Activated CD8-positive, alpha-beta memory T cell treated with anti-CD3 and anti-CD28 coated beads for 36 hours (primary cell): Measurements from ENCODE around the gene DOC2A. TPM values are rescaled to one million over a fixed set of nuclear protein-coding genes. Genes with fewer than 3 reads are reported as not detected.

Experiments used
- CTCF ChIA-PET: fragments of 350-600 bp; sonication (Branson Sonifier 250); formaldehyde crosslinking; loops from one replicate; lab custom pipeline; 2021; ENCODE audit warnings: antibody characterized with exemption; lab: Charles Lee
- POLR2A ChIA-PET: fragments of 350-600 bp; sonication (Branson Sonifier 250); formaldehyde crosslinking; loops from one replicate; lab custom pipeline; 2021; ENCODE audit warnings: antibody characterized with exemption; lab: Charles Lee
- total RNA-seq, 2 experiments: library from RNA; stranded (reverse); gene quantifications; one replicate each; pipeline ENCODE4 v1.2.3, GENCODE V29; 2021

DOC2A gene
- total RNA-seq, 2 experiments from 2014 or later = 0.70 to 0.84 TPM

DNA sequence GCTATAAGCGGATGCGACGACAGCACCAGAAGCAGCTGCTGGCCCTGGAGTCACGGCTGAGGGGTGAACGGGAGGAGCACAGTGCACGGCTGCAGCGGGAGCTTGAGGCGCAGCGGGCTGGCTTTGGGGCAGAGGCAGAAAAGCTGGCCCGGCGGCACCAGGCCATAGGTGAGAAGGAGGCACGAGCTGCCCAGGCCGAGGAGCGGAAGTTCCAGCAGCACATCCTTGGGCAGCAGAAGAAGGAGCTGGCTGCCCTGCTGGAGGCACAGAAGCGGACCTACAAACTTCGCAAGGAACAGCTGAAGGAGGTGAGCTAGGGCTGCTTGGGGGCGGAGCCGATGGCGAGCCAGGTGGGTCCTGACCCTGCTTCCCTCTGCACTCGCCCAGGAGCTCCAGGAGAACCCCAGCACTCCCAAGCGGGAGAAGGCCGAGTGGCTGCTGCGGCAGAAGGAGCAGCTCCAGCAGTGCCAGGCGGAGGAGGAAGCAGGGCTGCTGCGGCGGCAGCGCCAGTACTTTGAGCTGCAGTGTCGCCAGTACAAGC is 25.5 kb downstream of the DOC2A start:
- ChIA-PET POLR2A (interaction anchor here (1.0 kb wide), 1 partner anchor 8 kb away, joined by 3 read pairs; no protein-coding TSS in a partner anchor), CTCF (no interaction called here)

DNA sequence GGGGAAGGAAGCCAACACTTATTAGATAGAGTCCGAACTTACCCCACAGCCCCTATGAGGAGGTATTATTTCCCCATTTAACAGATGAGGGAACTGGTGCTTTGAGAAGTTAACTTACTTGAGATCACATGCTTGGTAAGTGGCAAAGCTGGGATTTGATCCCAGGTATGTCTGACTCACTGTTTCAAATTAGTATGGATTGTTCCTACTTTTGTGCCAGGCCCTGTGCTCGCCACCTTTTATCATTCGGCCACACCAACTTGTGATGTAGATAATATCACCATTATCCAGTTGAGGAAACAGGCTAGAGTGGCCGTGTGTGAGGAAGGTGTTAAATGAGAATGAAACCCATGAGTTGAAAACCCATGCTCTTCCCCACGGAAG is 26.1 kb downstream of the DOC2A start:
- POLR2A ChIA-PET = no interaction called here
- CTCF ChIA-PET = no interaction called here

DNA sequence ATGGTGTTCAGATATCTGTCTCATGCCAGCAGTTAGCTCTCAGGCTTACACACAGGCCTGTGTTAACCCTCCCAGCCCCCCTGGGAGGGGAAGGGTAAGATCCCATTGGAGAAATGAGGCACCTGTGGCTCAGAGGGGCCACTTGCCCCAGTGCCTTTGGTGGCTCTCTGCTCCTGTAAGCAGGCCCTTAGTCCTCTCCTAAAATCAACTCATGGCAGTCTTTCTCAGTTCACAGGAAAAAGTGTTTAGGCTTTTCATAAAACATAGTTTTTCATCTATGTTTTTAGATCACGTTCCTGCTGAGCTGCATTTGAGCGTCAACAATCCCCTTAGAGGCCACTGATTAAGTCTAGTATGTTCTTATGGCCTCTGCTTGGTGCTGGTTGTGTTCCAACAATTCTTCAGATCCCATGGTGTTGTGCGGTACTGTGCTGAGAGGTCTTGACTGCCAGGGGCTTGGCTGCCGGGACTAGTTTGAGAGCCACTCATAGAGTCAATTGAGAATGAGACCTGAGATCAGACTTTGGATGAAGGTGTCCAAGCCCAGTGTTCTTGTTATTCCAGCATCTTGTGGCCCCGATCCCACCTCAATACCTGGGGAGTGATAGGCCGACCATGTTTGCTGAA is 26.6 kb downstream of the DOC2A start:
- ChIA-PET POLR2A (no interaction called here), CTCF (no interaction called here)

DNA sequence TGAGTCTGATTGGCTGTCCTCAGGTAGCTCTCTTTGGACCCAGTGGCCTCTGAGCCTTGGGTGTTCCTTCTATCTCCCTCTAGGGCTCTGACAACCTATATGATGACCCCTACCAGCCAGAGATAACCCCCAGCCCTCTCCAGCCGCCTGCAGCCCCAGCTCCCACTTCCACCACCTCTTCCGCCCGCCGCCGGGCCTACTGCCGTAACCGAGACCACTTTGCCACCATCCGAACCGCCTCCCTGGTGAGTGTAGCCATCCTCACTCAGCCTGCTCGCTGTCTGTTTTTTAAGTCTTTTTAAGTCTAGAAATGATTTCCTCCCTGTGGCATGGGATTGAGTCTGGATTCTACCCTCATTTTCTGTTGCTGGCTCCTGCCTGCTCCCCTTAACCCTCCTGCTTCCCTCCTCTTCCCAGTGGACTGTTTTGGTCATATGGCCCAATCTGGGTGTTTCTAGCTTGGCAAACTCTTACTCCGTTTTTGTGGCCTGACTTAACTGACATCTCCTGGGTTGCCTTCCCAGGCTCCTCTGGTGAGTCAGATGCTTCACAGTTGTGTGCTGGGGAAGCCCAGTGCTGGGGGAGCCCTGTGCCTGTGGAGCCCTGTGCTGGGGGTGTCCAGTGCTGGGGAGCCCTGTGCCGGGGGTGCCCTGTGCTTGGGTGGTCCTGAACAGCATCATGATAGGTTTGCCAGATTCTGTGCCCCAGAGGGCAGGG is 27.2 kb downstream of the DOC2A start:
- ChIA-PET POLR2A (no interaction called here), CTCF (no interaction called here)

DNA sequence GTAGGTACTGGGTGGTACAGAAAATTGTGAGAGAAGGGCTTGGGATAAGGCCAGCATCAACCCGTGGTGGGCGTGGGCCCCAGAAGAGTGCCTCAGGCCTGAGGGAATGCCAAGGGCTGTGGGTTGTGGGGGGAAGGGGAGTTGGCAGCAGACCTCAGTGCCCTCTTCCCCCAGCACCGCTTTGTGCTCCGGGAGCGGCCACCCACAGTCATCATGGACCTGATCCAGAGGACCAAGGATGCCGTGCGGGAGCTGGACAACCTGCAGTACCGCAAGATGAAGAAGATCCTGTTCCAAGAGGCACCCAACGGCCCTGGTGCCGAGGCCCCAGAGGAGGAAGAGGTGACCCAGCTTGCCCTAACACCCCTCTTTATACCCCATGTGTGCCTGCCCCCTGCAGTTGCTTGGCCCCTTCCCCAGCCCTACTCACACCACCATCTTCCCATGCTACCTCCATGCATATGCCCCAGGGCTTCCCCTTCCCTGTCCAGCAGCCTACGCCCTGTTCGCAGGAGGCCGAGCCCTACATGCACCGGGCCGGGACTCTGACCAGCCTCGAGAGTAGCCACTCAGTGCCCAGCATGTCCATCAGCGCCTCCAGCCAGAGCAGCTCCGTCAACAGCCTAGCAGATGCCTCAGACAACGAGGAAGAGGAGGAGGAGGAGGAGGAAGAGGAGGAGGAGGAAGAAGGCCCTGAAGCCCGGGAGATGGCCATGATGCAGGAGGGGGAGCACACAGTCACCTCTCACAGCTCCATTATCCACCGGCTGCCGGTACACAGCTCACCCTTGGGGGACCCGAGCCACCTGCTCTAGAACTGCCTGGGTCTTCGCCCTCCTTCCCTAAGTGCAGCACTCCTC is 28.0 kb downstream of the DOC2A start:
- ChIA-PET POLR2A (no interaction called here), CTCF (interaction anchor here (1.5 kb wide), 1 partner anchor 11 kb away, joined by 3 read pairs; no protein-coding TSS in a partner anchor)

DNA sequence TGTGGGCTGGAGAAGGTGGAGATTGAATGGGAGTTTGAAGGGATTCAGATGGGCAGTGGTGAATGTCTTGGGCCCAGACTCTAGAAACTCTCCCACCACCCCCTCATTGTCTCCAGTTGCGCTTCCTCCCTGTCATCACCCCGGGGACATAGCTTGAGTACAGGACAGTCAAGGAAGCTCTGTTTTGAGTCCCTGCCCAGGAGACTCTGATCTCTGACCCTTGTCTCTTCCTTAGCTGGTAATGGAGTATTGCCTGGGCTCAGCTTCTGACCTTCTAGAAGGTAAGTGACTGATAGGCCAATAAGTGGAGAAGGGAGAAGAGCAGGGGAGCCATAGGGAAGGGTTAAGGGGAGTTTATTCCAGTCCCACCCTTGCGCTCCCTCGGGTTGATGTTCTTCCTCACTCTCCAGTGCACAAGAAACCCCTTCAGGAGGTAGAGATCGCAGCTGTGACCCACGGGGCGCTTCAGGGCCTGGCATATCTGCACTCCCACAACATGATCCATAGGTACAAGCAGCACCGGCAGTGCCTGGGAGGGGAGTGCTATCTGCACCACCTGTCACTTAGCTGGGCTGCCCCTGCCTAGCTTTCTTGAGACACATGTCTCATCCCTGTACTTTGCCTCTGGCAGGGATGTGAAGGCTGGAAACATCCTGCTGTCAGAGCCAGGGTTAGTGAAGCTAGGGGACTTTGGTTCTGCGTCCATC is 32.1 kb downstream of the DOC2A start:
- ChIA-PET POLR2A (no interaction called here), CTCF (no interaction called here)

DNA sequence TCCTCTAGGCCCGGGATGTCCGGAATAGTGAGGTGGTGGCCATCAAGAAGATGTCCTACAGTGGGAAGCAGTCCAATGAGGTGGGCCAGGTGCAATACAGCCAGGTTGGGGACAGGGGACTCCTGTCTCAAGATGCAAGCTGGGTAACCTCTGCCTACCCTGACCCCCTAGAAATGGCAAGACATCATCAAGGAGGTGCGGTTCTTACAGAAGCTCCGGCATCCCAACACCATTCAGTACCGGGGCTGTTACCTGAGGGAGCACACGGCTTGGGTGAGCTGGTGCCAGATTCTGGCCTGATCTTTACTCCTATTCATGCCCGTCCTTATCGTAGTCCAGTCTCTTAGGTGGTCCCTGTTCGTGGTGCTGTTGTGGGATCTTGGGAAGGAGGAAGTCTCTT is 32.7 kb downstream of the DOC2A start:
- CTCF ChIA-PET = no interaction called here
- POLR2A ChIA-PET = no interaction called here

DNA sequence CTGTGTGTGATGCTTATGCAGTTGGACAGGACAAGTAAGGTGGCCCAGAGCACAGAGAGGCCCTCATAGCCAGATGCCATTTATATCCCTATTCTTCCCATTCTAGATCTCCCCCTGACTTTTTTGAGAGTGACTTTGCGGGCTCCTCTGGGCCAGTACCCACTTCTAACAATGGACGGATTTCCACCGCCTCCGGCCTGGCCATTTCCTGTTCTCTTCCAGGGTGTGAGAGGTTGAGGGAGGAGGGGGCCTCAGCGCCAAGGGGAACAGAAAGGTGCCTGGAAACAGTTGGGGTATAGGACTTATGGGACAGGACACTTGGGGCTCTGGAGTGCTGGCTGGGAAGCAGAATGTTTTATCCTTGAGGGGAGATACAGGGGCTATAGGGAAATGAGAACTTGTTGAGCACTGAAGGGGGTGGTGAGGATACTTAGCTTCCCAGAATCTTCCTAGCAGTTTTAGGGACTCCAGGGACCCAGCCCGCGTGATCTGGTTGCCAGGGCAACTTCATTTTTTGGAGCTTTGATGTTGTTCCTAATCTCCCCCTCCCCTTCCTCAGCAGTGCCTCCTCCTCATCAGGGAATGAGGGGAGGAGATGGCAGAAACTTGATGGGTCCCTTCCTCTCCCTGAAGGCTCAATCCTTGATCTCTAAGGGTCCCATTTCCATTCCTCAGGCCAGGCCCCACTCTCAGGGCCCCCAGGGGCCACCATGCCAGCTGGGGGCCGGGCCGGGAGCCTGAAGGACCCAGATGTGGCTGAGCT is 33.6 kb downstream of the DOC2A start:
- POLR2A ChIA-PET = interaction anchor here (0.6 to 1.2 kb wide), 2 partner anchors 8 to 38 kb away, joined by 3 read pairs; no protein-coding TSS in a partner anchor
- CTCF ChIA-PET = interaction anchor here (0.9 kb wide), 1 partner anchor 20 kb away, joined by 3 read pairs; no protein-coding TSS in a partner anchor

DNA sequence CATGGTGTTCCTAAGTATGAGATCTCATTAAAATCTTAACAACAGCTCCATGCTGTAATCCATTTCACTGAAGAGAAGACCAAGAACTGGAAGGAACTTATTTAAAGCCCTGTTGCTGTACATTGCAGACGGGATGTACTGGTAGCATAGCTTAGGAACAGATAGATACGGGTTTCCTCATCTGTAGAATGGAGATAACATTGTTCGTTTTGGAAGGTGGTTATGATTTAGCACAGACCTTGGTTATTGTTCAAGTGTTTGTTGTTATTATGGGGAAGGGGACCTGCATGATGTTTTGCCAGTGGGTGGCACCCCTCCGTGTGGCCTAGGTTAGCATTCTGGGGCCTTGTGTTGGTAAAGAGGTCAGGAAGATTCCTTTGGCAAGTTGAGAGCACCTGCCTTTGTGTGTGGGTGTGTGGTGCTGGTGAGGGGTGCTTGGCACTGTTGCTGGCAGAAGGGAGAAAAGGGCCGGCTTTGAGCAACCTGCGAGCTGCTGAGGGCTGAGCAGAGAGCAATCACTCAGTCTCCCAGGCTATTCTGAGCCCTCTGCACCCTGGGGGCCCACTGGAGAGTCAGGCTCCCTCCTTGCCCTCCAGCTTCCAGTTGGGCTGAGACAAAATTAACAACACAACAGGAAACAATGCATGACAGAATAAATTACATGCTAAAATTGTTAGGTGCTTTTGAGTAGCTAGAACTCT is 34.9 kb downstream of the DOC2A start:
- POLR2A ChIA-PET = interaction anchor here (0.6 to 0.8 kb wide), 2 partner anchors 18 to 576 kb away, joined by 3 read pairs; no protein-coding TSS in a partner anchor
- CTCF ChIA-PET = interaction anchor here (0.6 to 1.3 kb wide), 4 partner anchors 21 to 171 kb away, joined by 3 to 4 read pairs (median 4); partner anchors contain the start of gene INO80E

DNA sequence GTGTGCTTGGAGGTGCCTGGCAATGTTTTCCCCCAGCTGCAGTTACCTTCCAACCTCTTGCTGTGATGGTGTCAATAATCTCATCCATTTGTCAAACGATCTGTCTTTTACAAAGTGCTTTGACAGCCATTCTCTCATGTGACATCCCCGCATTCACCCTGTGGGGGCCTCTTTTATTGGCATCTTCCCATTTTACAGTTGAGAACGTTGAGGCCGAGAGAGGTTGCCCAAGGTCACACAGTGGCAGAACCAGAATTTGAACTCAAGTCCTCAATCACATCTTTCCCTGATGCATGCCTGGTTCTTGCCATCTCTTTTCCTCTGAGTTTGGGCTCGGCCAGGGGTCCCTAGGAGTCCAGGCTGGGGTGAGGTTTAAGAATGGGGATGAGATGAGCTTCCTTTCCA is 35.7 kb downstream of the DOC2A start:
- ChIA-PET POLR2A (interaction anchor here (0.8 kb wide), 1 partner anchor 19 kb away, joined by 3 read pairs; no protein-coding TSS in a partner anchor), CTCF (interaction anchor here (1.2 to 1.3 kb wide), 2 partner anchors 21 to 140 kb away, joined by 3 to 4 read pairs; partner anchors contain the start of gene INO80E)

DNA sequence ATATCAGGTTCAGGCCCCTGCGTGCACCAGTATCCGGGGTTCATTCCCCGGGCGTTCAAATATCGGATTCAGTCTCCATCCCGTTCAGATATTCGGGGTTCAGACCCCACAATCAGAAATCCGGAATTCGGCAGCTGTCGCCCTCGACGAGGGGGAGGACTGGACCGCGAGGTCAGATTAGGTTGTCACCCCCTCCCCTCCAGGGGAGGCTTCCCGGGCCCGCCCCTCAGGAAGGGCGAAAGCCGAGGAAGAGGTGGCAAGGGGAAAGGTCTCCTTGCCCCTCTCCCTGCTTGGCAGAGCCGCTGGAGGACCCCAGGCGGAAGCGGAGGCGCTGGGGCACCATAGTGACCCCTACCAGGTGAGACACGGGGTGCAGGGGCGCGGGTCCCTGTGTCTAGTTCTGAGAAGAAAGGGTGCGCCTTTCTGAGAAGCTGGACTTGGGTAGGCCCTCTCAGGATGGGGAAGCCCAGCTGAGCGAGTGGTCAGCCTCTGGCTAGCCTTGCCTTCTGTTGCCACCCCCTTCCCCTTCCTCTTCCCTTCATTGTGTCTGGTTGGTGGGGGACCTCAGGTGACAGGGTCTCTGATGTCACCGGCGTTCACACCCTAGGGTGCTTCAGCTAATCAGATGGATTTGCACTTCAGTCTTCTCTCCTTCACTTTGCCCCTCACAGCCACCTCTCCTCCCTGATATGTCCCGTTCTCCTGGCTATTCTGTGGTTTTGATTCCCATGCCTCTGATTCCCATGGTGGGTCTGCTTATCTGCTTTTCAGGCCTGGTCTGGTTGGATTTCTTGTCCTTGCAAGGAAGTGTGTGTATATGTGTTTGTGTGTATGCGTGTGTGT is 36.3 kb downstream of the DOC2A start:
- CTCF ChIA-PET = interaction anchor here (1.2 to 3.0 kb wide), 3 partner anchors 13 to 139 kb away, joined by 3 to 14 read pairs (median 4); partner anchors contain the start of genes INO80E and TMEM219
- POLR2A ChIA-PET = interaction anchor here (1.3 to 1.8 kb wide), 2 partner anchors 12 to 75 kb away, joined by 5 to 12 read pairs; partner anchors contain the start of genes ASPHD1 and SEZ6L2

DNA sequence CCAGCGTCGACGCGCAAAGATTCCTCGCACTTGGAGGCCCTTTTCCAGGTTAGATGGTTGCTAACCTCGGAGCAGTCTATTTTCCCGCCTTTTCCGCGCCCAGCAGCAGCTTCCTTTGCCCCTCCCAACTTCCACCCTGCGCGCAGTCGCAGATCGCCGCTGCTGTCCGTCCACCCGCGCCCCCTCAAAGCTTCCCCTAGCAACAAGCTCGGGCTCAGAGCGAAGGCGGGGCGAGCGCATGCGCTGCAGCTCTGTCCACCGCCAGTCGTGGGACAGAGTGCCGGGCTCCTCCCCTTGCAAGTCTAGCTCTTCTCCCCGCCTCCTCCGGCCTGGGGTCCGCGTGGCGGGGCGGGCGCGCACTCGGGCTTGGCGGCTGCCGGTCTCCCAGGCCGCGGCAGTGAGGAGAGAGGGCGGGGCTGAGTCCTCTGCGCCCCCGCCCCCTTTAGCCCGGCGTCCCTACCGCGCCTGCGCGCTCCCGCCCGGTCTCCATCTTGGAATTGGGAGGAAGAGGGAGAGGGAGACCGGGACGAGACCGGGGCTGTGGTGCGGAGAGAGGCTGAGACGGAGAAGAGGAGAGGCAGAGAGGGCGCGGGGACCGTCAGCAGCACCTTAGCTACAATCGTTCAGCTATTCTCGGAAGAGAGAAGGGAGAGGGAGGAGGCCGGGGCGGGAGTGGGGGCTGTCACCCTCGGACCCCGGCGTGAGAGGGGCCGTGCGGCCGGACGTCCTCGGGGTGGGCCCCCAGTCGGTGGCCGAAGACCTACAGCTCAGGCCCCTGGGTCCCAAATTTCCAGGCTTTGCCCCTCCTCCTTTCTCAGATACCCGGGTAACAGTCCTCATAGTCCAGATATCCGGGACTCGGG is 37.2 kb downstream of the DOC2A start, which contains the start of gene TAOK2:
Gene TAOK2, plus strand, starts transcription at position 485 of the 863 bp plus-strand sequence. CDS start 3,905 bp downstream, outside the sequence.
- ChIA-PET CTCF (interaction anchor here (1.1 to 3.0 kb wide), 4 partner anchors 12 to 273 kb away, joined by 3 to 14 read pairs (median 4); partner anchors contain the start of genes PAGR1 and TMEM219), POLR2A (interaction anchor here (0.5 to 2.2 kb wide), 8 partner anchors 11 to 308 kb away, joined by 4 to 17 read pairs (median 8); partner anchors contain the start of genes ALDOA, ASPHD1, HIRIP3 and INO80E)

DNA sequence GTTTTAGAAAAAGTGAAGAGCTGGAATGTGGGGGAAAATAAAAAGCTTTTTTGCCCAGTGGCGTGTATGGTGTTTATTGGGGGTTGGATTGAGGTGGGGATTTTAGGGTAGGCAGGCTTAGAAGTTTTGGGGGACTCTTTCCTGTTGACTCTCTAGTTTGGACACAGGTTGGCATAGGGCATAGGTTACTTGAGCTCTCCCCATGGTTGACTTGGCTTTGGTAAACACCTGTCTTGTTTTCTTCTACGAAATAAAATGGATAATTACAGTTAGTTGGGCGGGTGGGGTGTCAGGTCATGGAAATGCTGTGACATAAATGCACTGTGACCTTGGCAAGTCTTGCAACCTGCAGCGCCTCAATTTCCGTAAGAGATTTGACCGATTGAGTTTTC is 37.8 kb downstream of the DOC2A start:
- POLR2A ChIA-PET = interaction anchor here (0.6 to 2.2 kb wide), 7 partner anchors 10 to 308 kb away, joined by 4 to 17 read pairs (median 8); partner anchors contain the start of genes ALDOA, ASPHD1, HIRIP3 and INO80E
- CTCF ChIA-PET = interaction anchor here (1.1 to 3.0 kb wide), 4 partner anchors 12 to 272 kb away, joined by 3 to 14 read pairs (median 4); partner anchors contain the start of genes PAGR1 and TMEM219

DNA sequence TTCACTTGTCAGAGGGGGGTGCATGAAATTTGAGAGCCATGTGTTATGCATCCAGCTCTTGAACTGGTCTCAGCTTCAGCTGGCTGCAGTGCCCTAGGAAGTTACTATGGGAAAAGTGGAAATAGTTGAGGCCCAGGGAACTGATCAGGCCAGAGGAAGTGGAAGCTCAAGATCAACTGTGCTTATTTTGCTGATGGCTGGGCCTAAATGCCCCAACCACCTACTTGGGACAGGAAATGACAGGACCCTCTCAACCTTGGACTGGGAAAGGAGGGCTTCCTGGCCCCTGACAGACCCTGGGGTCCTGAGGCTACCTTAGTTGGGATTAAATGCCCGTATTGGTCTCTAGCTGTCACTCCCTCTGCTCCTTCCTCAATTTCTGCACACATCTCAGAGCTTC is 38.3 kb downstream of the DOC2A start:
- POLR2A ChIA-PET = interaction anchor here (1.3 to 2.2 kb wide), 5 partner anchors 11 to 93 kb away, joined by 5 to 17 read pairs (median 10); partner anchors contain the start of genes ALDOA, ASPHD1, HIRIP3 and INO80E
- CTCF ChIA-PET = interaction anchor here (1.3 to 3.0 kb wide), 3 partner anchors 11 to 272 kb away, joined by 4 to 14 read pairs (median 5); partner anchors contain the start of gene TMEM219
